H7 (cell line): ENCODE data around the gene FXYD1. TPM values are rescaled to one million over a fixed set of nuclear protein-coding genes. Genes with fewer than 3 reads are reported as not detected.
"Not testable (repeated sequence)": the region's sequence is repeated elsewhere in the genome, so short reads cannot be mapped to it uniquely, and the experiment has no call there.

Source experiments
- DNase-seq: peaks from one replicate; pipeline ENCODE4 v3.0.0; 2012
- H3K27me3 ChIP-seq: 2 replicates; pipeline ENCODE4 v1.6.0; 2011; ENCODE audit warnings: mild to moderate bottlenecking, low read length; ENCODE audit not compliant: control insufficient read depth, insufficient read depth
- H3K36me3 ChIP-seq: replicated peaks from 2 replicates; pipeline ENCODE4 v1.5.1; 2011; ENCODE audit warnings: low read length; ENCODE audit not compliant: control insufficient read depth, insufficient read depth
- H3K4me3 ChIP-seq: 2 replicates; pipeline ENCODE4 v1.5.1; 2011; ENCODE audit warnings: low read depth, mild to moderate bottlenecking, control low read depth, low read length, moderate library complexity; ENCODE audit not compliant: insufficient read depth
- total RNA-seq: library from RNA; depleted of rRNA; stranded (reverse); fragments of >200 nt; shearing (Covaris generic); gene quantifications from 2 replicates; pipeline ENCODE4 v1.2.3, GENCODE V29; 2014

FXYD1 gene
- total RNA-seq, 1 experiment from 2014 or later, result 5.0 TPM

DNA sequence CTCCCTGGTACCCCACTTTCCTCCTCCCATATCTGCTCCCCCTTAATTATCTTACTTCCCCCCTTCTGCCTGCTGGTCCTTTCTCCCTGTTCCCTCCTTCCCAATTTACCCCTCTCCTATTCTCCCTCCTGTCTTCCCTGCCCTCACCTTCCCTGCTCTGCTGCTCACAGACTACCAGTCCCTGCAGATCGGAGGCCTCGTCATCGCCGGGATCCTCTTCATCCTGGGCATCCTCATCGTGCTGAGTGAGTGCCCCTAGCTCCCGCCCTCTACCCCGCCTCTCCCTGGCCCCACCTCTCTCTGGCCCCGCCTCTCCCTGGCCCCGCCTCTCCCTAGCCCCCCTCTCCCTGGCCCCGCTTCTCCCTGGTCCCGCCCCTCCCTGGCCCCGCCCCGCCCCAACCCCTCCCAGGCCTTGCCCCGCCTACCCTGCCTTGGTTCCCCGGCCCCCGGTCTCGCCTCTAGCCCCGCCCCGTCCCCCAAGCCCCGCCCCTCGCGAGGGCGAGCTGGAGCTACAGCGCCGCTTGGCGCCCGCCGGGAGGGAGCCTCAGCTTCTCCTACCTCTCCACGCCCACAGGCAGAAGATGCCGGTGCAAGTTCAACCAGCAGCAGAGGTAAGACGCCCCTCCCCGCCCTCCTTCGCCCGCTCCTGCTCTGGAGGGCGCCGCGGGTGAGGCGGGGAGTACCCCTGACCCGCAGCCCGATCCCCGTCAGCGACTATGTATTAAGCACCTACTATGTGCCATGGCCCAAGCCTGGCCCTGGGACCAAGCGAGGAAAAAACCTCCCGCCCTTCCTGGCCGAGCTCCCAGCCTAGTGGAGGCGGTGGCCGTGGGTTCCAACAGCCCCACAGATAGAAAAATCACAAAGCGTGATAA lies 2.6 kb downstream of the FXYD1 start:
- peaks cover 27% of the 10 kb centered on the region for H3K27me3 ChIP-seq
- peak; percentile 100 for DNase-seq
- H3K36me3 ChIP-seq, result no peaks in the 10 kb centered on the region
- H3K4me3 ChIP-seq, result peak overlapping the region; percentile 64

DNA sequence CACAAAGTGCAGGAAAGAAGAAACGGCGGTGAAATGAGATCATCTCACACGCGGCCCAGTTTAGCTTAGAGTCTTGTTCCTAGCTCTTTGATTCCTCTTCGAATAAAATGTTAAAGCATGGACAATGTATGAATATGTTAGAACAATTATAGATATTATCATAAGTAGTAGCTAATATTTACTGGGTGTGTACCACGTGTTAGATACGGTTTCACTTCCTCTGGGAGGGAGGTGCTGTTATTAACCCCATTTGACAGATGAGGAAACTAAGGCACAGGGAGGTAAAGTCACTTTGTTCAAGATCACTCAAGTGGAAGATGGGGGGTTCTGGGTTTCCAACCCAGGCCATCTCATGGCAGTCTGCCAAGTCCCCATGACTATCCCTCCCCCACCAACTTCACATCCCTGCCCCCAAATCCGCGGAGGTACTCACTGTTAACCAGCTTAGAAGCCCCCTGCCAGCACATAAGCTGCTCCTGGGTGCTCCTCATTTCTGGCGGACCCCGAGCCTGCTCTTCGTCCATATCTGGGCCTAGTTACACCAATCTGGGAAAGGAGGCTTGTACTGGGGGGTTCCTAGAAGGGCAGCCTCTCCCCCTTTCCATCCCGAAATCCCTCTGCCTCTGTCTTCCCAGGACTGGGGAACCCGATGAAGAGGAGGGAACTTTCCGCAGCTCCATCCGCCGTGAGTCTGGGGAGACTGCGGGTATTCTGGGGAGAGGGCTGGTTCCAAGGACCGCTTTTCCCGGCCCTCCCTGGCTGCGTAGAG lies 3.4 kb downstream of the FXYD1 start:
- Histone ChIP-seq H3K27me3 (peaks cover 27% of the 10 kb centered on the region), H3K4me3 (peak overlapping the region; percentile 64), H3K36me3 (no peaks in the 10 kb centered on the region)
- DNase-seq, result peak; percentile 88

DNA sequence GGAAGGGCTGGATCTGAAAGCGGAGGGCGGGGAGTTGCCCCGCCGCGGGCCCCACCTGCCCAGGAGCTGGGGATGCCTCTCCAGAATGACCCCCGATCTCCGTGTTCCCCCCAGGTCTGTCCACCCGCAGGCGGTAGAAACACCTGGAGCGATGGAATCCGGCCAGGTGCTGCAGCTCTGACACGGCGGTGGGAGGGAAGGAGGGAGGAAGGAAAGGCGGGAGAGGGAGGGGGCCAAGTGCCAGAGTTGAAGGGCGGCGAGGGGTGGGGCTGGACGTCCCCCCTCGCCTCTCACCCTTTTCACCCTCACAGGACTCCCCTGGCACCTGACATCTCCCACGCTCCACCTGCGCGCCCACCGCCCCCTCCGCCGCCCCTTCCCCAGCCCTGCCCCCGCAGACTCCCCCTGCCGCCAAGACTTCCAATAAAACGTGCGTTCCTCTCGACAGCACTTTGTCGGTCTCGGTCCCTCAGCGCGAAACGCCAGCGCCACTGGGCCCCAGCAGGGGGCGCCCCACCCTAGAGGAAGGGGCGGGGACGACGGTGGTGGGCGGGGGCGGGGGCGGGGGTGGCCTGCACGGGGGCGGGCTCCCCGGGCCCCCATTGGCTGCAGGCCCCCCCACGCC lies 4.1 kb downstream of the FXYD1 start:
- Histone ChIP-seq H3K36me3 (no peaks in the 10 kb centered on the region), H3K27me3 (peaks cover 27% of the 10 kb centered on the region), H3K4me3 (peak overlapping the region; percentile 64)
- peak; percentile 94 for DNase-seq

DNA sequence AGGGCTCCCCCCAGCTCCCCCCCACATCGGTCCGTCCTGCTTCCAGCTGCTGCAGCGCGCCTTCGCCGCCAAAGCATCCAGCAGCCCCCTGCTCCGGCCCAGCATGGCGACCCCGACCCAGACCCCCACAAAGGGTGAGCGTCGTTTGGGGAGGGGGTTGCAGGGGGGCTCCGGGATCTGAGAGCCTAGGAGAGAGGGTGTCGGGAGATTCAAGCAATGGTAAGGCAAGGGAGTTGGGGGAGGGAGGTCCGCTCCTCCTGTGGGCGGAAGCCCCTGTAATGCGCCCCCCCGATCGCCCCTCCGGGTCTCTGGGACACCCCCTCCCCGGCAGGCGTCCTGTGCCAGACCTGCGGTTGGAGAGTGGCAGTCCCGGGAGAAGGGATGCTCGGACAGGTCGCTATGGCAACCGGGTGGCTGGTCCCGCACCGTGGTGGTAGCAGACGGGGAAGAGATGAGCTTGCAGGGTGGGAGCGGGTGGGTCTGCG lies 4.6 kb downstream of the FXYD1 start, which contains the start of gene FXYD7:
FXYD7 (plus strand) TSS at position 25 of the 485 bp plus-strand sequence; CDS start at position 104, 79 bp downstream.
- Histone ChIP-seq H3K27me3 (peaks cover 27% of the 10 kb centered on the region), H3K36me3 (no peaks in the 10 kb centered on the region)

DNA sequence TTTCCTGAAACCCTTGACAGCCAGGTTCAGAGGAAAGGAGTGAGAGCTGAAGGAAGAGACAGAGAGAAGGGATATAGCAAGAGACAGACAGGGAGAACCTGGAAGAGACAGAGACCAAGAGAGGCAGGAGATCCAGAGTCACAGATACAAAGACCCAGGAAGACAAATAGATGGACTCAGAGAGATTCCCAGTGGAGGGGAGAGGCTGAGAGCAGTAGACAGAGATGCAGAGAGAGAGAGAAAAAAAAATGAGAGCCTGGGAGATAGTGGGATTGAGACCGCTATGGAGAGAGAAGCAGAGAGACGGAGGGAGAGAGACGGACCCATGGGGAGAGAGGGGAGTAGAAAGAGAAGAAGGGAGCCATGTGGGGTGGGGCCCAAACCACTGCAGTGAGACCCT lies 5.2 kb downstream of the FXYD1 start:
- no peaks in the 10 kb centered on the region for H3K36me3 ChIP-seq
- H3K4me3 ChIP-seq, result no peak overlapping the region; the same call in 1 of the 2 replicates
- H3K27me3 ChIP-seq, result peaks cover 27% of the 10 kb centered on the region
- peak; percentile 46 for DNase-seq

More for the DNA sequence above, 4.6 kb downstream of the FXYD1 start, which contains the start of gene FXYD7:
- H3K4me3 ChIP-seq, result peak within 1 kb of the TSS; percentile 64
- peak; percentile 75 for DNase-seq

DNA sequence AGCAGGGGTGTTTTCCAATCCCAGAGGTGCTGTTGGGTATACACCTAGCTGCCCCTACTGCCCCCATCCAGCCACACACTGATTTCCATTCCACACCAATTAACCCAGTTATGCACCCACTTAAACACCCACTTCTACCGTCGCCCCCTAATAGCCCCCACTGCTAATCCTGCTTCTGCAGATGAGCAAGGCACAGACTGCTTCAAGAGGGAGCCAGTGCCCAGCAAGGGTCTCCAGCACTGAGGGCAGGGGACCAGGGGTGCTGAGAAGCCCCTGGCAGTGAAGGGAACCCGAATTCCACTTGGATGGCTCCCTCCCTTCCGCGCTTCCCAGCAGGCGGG lies 5.6 kb downstream of the FXYD1 start:
- no peak for DNase-seq
- no peaks in the 10 kb centered on the region for H3K36me3 ChIP-seq
- peaks cover 27% of the 10 kb centered on the region for H3K27me3 ChIP-seq
- H3K4me3 ChIP-seq, result no peak overlapping the region; the same call in 1 of the 2 replicates

DNA sequence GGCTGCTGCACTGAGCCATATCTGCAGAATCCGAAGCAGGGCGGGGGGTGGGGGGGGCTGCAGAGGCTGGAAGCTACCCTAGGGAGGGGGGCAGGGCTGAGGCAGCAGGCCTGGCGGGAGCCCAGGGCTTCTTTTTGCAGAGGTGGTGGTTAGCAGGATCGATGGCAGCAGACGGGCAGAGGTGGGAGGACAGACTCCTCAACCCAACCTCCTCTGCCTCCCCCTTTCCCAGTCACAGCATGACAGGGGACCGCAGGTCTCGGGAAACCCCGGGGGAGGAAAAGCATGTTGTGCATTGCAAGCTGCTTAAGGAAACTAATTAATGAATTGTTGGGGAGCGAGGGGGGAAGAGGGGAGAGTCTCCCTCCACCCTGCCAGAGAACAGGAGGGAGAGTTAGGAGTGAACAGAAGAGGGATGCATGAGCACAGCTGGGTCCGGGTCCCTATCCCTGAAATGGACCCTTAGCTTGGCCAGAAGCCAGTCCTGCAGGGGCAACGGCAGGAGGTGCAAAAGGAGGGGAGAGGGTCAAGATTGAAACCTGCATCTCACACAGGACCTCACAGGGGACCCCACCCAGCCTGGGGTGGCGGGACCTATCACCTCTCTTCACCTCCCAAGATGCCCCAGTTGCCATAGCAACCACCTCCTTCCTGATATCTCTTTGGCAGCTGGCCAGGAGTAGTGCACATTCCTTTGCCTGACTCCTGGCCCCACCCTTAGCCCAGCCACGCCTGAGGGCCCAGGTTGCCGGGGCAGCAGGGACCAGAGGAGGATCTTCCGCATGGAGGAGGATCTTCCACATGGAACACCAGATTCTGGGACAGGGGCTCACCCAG lies 6.2 kb downstream of the FXYD1 start:
- H3K36me3 ChIP-seq, result no peaks in the 10 kb centered on the region
- H3K4me3 ChIP-seq, result no peak overlapping the region; the same call in 1 of the 2 replicates
- H3K27me3 ChIP-seq, result peaks cover 27% of the 10 kb centered on the region
- peak; percentile 88 for DNase-seq

DNA sequence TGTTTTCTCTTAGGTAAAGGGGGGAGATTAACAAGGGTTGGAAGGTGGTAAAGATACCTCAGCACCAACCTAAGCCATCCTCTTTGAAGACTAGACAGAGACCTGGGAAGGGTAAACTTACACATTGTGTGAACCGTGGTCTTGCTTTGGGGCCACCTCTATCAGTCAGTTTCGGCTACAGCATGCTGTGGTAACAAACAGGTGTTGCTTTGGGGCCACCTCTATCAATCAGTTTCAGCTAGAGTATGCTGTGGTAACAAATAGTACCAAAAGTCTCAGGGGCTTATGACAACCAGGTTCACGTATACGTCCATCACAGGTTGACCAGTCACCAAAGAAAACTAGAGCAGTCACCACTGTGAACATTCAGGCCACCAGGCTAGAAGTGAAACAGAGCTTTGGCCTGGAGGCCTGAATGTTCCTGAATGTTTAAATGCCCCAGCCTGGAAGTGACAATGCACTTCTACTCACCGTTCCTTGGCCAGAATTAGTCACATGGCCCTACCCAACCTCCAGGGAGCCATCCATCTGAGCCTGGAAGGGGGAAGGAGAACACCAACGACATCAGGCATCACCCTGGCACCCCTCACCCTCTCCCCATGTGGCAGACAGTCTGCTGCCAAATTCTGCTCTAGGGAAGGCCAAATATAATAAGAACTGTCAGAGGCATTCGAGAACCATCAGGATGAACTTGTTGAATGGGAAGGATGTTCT lies 8.3 kb downstream of the FXYD1 start:
- no peak for DNase-seq
- Histone ChIP-seq H3K4me3 (no peak overlapping the region), H3K27me3 (peaks cover 20% of the 10 kb centered on the region), H3K36me3 (no peaks in the 10 kb centered on the region)

DNA sequence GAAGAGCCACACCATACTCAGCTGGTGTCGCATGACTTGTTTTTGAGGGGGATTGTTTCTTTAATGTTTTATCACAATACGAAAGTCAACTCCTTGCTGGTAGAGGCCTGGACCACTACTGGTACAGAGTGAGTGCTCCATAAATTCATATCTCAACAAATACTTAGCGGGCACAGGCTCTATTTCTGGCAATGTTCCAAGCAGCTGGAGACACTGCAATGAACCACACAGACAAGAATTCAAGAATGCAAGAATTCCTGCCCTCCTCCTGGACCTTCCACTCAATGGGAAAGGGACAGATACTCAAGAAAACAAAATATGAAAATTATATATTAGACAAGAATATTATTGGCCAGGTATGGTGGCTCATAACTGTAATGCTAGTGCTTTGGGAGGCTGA lies 10.8 kb downstream of the FXYD1 start:
- H3K27me3 ChIP-seq, result peaks cover 4% of the 10 kb centered on the region; the same call in 1 of the 2 replicates
- H3K4me3 ChIP-seq, result no peak overlapping the region
- no peaks in the 10 kb centered on the region for H3K36me3 ChIP-seq
- DNase-seq, result no peak

DNA sequence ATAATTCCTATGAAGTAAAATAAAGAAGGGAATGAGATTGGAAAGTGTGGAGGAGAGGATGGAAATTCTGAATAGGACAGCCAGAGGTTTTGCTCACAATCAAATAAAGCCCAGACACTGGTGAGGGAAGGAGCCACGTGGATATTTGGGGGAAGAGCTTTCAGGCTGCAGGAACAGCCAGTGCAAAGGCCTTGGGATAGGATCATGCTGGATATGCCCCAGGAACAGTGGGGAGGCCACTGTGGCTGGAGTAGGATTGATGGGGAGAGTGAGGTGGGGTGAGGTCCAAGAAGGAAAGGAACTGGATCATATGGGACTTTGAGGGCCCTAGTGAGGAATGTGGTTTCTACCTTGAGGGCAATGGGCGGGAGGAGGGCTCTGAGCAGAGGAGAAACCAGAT lies 11.8 kb downstream of the FXYD1 start:
- no peaks in the 10 kb centered on the region; the same call in 1 of the 2 replicates for H3K27me3 ChIP-seq
- H3K36me3 ChIP-seq, result no peaks in the 10 kb centered on the region
- DNase-seq, result no peak
- no peak overlapping the region for H3K4me3 ChIP-seq

DNA sequence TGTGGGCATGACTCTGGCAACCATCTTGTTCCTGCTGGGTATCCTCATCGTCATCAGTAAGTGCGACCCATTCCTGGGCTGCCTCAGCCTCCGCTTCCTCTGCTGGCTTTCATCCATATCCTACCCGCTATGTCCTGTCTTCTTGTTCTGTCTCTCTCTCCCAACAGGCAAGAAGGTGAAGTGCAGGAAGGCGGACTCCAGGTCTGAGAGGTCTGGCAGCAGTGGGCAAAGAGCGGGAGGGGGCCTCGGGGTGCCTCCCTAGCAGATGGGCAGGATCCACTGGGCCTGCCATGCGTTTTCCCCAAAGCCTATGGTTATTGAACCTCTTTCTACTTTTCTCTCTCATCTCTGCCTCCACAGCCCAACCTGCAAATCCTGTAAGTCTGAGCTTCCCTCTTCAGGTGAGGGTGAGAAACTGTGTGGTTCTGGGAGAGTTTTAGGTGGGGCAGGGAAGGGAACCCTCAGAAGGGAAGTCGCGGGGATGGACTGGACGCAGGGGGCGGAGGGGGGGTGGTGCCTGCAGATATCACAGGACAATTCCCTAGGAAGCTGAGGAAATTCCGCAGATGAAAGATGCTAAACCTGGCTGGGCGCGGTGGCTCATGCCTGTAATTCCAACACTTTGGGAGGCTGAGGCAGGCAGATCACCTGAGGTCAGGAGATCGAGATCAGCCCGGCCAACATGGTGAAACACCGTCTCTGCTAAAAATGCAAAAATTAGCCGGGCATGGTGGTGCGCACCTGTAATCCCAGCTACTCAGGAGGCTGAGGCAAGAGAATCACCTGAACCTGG lies 12.8 kb downstream of the FXYD1 start:
- H3K27me3 ChIP-seq, result no peaks in the 10 kb centered on the region; the same call in 1 of the 2 replicates
- peak; percentile 68 for DNase-seq
- no peak overlapping the region for H3K4me3 ChIP-seq
- no peaks in the 10 kb centered on the region; the same call in 1 of the 2 replicates for H3K36me3 ChIP-seq

DNA sequence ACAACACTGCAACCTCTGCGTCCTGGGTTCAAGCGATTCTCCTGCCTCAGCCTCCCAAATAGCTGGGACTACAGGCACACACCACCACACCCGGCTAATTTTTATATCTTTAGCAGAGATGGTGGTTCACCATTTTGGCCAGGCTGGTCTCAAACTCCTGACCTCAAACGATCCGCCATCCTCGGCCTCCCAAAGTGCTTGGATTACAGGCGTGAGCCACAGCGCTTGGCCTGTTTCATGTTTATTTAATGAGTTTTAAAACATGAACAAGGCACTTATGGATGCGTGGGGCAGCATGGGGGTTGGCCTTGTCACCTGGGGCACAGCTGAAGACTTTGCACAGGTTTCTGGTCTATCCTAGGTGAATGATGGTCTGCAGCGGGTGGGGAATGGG lies 14.5 kb downstream of the FXYD1 start:
- not testable (repeated sequence) for H3K36me3 ChIP-seq, H3K27me3 ChIP-seq, DNase-seq
- peak overlapping the region; percentile 85; the same call in 1 of the 2 replicates for H3K4me3 ChIP-seq
